SK-N-SH treated with all-trans-retinoic acid at 6 μM for 48 hours (cell line): Measurements from ENCODE around the gene TCEAL8.

Experiments used
- ATAC-seq: fragments of 200-7000 bp; cut with Tn5 transposase; 3 replicates; pipeline ENCODE4 v1.9.1; 2020; ENCODE audit warnings: mild to moderate bottlenecking, moderate library complexity
- ARNTL ChIP-seq: fragments of 450-650 bp; formaldehyde crosslinking; IDR thresholded peaks from 2 replicates; pipeline ENCODE4 v1.5.0; 2020; ENCODE audit warnings: low read depth, mild to moderate bottlenecking, moderate library complexity, borderline replicate concordance
- BACH2 ChIP-seq: fragments of 250-450 bp; sonication (Bioruptor Pico); IDR thresholded peaks from 2 replicates; pipeline ENCODE4 v1.9.0; 2021; ENCODE audit warnings: mild to moderate bottlenecking, borderline replicate concordance
- CREB5 ChIP-seq: fragments of 250-450 bp; sonication (Bioruptor Pico); IDR thresholded peaks from 2 replicates; pipeline ENCODE4 v1.5.1; 2020; ENCODE audit warnings: low read depth, mild to moderate bottlenecking, moderate library complexity
- CSDC2 ChIP-seq: fragments of 250-450 bp; sonication (Bioruptor Pico); IDR thresholded peaks from 2 replicates; pipeline ENCODE4 v1.5.0; 2020; ENCODE audit warnings: mild to moderate bottlenecking, moderate library complexity
- CSRNP3 ChIP-seq: fragments of 250-450 bp; sonication (Bioruptor Pico); IDR thresholded peaks from 2 replicates; pipeline ENCODE4 v1.5.1; 2021; ENCODE audit warnings: mild to moderate bottlenecking, moderate library complexity
- ESRRG ChIP-seq: fragments of 250-450 bp; sonication (Bioruptor Pico); IDR thresholded peaks from 2 replicates; pipeline ENCODE4 v1.6.1; 2021; ENCODE audit warnings: mild to moderate bottlenecking
- GLIS3 ChIP-seq: fragments of 250-450 bp; sonication (Bioruptor Pico); IDR thresholded peaks from 2 replicates; pipeline ENCODE4 v1.5.0; 2020; ENCODE audit warnings: mild to moderate bottlenecking, moderate library complexity
- ISL1 ChIP-seq: fragments of 250-450 bp; sonication (Bioruptor Pico); IDR thresholded peaks from 2 replicates; pipeline ENCODE4 v2.1.2; 2022; ENCODE audit warnings: mild to moderate bottlenecking, moderate library complexity
- OSR1 ChIP-seq: fragments of 250-450 bp; sonication (Bioruptor Pico); IDR thresholded peaks from 2 replicates; pipeline ENCODE4 v1.8.0; 2022; ENCODE audit warnings: moderate library complexity, mild to moderate bottlenecking, inconsistent platforms
- PATZ1 ChIP-seq: fragments of 250-450 bp; sonication (Bioruptor Pico); IDR thresholded peaks from 2 replicates; pipeline ENCODE4 v1.8.0; 2020; ENCODE audit warnings: mild to moderate bottlenecking, moderate library complexity, borderline replicate concordance
- POU6F1 ChIP-seq: fragments of 250-450 bp; sonication (Bioruptor Pico); IDR thresholded peaks from 2 replicates; pipeline ENCODE4 v1.8.0; 2021; ENCODE audit warnings: low read depth, mild to moderate bottlenecking, moderate library complexity, borderline replicate concordance
- PPARA ChIP-seq: fragments of 250-450 bp; sonication (Bioruptor Pico); IDR thresholded peaks from 2 replicates; pipeline ENCODE4 v1.5.0; 2020; ENCODE audit warnings: mild to moderate bottlenecking, borderline replicate concordance
- RARB ChIP-seq: fragments of 250-450 bp; sonication (Bioruptor Pico); IDR thresholded peaks from 2 replicates; pipeline ENCODE4 v1.8.0; 2021; ENCODE audit warnings: mild to moderate bottlenecking, moderate library complexity
- SNAI2 ChIP-seq: fragments of 250-450 bp; sonication (Bioruptor Pico); IDR thresholded peaks from 2 replicates; pipeline ENCODE4 v1.5.0; 2020; ENCODE audit warnings: mild to moderate bottlenecking, moderate library complexity
- TCF4 ChIP-seq: fragments of 250-450 bp; sonication (Bioruptor Pico); IDR thresholded peaks from 2 replicates; pipeline ENCODE4 v1.8.0; 2021; ENCODE audit warnings: mild to moderate bottlenecking, moderate library complexity, borderline replicate concordance
- TOX ChIP-seq: fragments of 250-450 bp; sonication (Bioruptor Pico); IDR thresholded peaks from 2 replicates; pipeline ENCODE4 v1.8.0; 2021; ENCODE audit warnings: mild to moderate bottlenecking, moderate library complexity, borderline replicate concordance
- TSHZ2 ChIP-seq: fragments of 250-450 bp; sonication (Bioruptor Pico); IDR thresholded peaks from 2 replicates; pipeline ENCODE4 v1.5.0; 2020; ENCODE audit warnings: mild to moderate bottlenecking, moderate library complexity
- ZC3H10 ChIP-seq: fragments of 250-450 bp; sonication (Bioruptor Pico); IDR thresholded peaks from 2 replicates; pipeline ENCODE4 v1.5.1; 2021; ENCODE audit warnings: mild to moderate bottlenecking, moderate library complexity
- ZFP3 ChIP-seq: fragments of 250-450 bp; sonication (Bioruptor Pico); IDR thresholded peaks from 2 replicates; pipeline ENCODE4 v1.5.0; 2020; ENCODE audit warnings: mild to moderate bottlenecking, moderate library complexity
- ZFP30 ChIP-seq: fragments of 450-650 bp; formaldehyde crosslinking; IDR thresholded peaks from 2 replicates; pipeline ENCODE4 v1.5.0; 2022; ENCODE audit warnings: mild to moderate bottlenecking, moderate library complexity
- ZNF565 ChIP-seq: fragments of 450-650 bp; formaldehyde crosslinking; conservative IDR thresholded peaks from 2 replicates; pipeline ENCODE4 v1.5.0; 2020; ENCODE audit warnings: low read depth, mild to moderate bottlenecking, moderate library complexity

Gene TCEAL8

GRCh38 chrX:103279624-103280023 lies 24.7 kb upstream of the TCEAL8 start:
- TF ChIP-seq ARNTL (CRISPR knock-in tag), result no peak
- no peak for TF ChIP-seq TCF4 (CRISPR knock-in tag)
- no peak for TF ChIP-seq POU6F1 (CRISPR knock-in tag)
- TF ChIP-seq PPARA (CRISPR knock-in tag), result no peak
- no peak for TF ChIP-seq OSR1
- TF ChIP-seq PATZ1 (CRISPR knock-in tag), result no peak
- no peak for TF ChIP-seq CSRNP3
- TF ChIP-seq ZC3H10 (CRISPR knock-in tag), result no peak
- no peak for TF ChIP-seq TSHZ2 (CRISPR knock-in tag)
- no peak for TF ChIP-seq CREB5 (CRISPR knock-in tag)
- no peak for TF ChIP-seq ISL1
- TF ChIP-seq ESRRG, result no peak
- TF ChIP-seq ZNF565 (CRISPR knock-in tag), result no peak
- no peak for TF ChIP-seq ZFP30
- TF ChIP-seq TOX (CRISPR knock-in tag), result no peak
- no peak for ATAC-seq

- ATAC-seq, result peak; percentile 55
- no peak for TF ChIP-seq ISL1
- no peak for TF ChIP-seq BACH2 (CRISPR knock-in tag)
- no peak for TF ChIP-seq POU6F1 (CRISPR knock-in tag)
- TF ChIP-seq ZC3H10 (CRISPR knock-in tag), result no peak
- no peak for TF ChIP-seq ZFP3
- TF ChIP-seq CREB5 (CRISPR knock-in tag), result no peak
- TF ChIP-seq ZFP30, result no peak
- TF ChIP-seq GLIS3 (CRISPR knock-in tag), result no peak
- no peak for TF ChIP-seq CSDC2 (CRISPR knock-in tag)
- no peak for TF ChIP-seq RARB (CRISPR knock-in tag)
- no peak for TF ChIP-seq CSRNP3
- TF ChIP-seq TSHZ2 (CRISPR knock-in tag), result no peak
- no peak for TF ChIP-seq SNAI2 (CRISPR knock-in tag)
Measured at GRCh38 chrX:103276581-103277002, 21.6 kb upstream of the TCEAL8 start, which contains the start of gene TCEAL5. TCEAL5 (minus strand) TSS chrX:103276750; CDS start chrX:103274563, 2,187 bp downstream.
